ENCODE results near the gene TMPRSS4. TPM values are rescaled to one million over a fixed set of nuclear protein-coding genes. Genes with fewer than 3 reads are reported as not detected.

The TMPRSS4 gene
- total RNA-seq, 1 experiment from 2014 or later = 1.5 TPM

GRCh38 chr11:118054712-118055640 lies 21.9 kb upstream of the TMPRSS4 start:
- Histone ChIP-seq H4K20me1 (ENCODE audit: low read length) (no peaks in the 10 kb centered on the region), H3K4me1 (ENCODE audit: insufficient read depth, low read length) (no peaks in the 10 kb centered on the region), H3F3A (ENCODE audit: low read length, unreplicated experiment) (no peaks in the 10 kb centered on the region), H2AFZ (ENCODE audit: low read length) (no peak overlapping the region), H3K36me3 (ENCODE audit: low read depth, low read length) (no peaks in the 10 kb centered on the region), H3K9ac (ENCODE audit: low read length) (no peak overlapping the region), H3K27ac (ENCODE audit: low read length) (no peak overlapping the region), H3K4me2 (ENCODE audit: low read length) (no peak overlapping the region), H3K9me3 (ENCODE audit: low read length) (no peaks in the 10 kb centered on the region), H3K27me3 (ENCODE audit: low read length) (peaks cover 89% of the 10 kb centered on the region), H3K4me3 (ENCODE audit: low read length) (no peak overlapping the region), H3K9me2 (replicated peaks; ENCODE audit: low read length) (no peaks in the 10 kb centered on the region), H3K79me2 (ENCODE audit: low read length) (no peaks in the 10 kb centered on the region)
- intact Hi-C loops (cut with micrococcal nuclease) = loop anchor here (10.0 kb wide), 1 partner anchor 100 kb away; no protein-coding TSS in a partner anchor
- TF ChIP-seq EZH2 (IDR thresholded peaks at IDR 0.05; ENCODE audit: low read length, unreplicated experiment) (no peak), CTCF (conservative IDR thresholded peaks at IDR 0.05; ENCODE audit: low read depth, low read length) (no peak), EZH2phosphoT487 (IDR thresholded peaks at IDR 0.05; ENCODE audit: borderline replicate concordance, low read length) (no peak)
- ATAC-seq (no peak), DNase-seq (no peak)
- ChIA-PET POLR2A (ENCODE audit: unreplicated experiment) (no interaction called here), CTCF (no interaction called here)
- BruUV-seq (replicated peaks) = no TSS peak

- no peak for DNase-seq
- ChIA-PET CTCF (no interaction called here), POLR2A (ENCODE audit: unreplicated experiment) (no interaction called here)
- peaks cover 83% of the 10 kb centered on the region for H3K27me3 ChIP-seq (ENCODE audit: low read length)
- H3K9me2 ChIP-seq (replicated peaks; ENCODE audit: low read length) = no peaks in the 10 kb centered on the region
- ATAC-seq = no peak
- H3K79me2 ChIP-seq (ENCODE audit: low read length) = no peaks in the 10 kb centered on the region
- intact Hi-C loops (cut with micrococcal nuclease) = loop anchor here (10.0 kb wide), 1 partner anchor 101 kb away; no protein-coding TSS in a partner anchor
- no peaks in the 10 kb centered on the region for H3K4me1 ChIP-seq (ENCODE audit: insufficient read depth, low read length)
- H2AFZ ChIP-seq (ENCODE audit: low read length) = no peak overlapping the region
- H4K20me1 ChIP-seq (ENCODE audit: low read length) = no peaks in the 10 kb centered on the region
- H3K4me2 ChIP-seq (ENCODE audit: low read length) = no peak overlapping the region
- BruUV-seq (replicated peaks) = no TSS peak
- no peak overlapping the region for H3K9ac ChIP-seq (ENCODE audit: low read length)
- H3K9me3 ChIP-seq (ENCODE audit: low read length) = no peaks in the 10 kb centered on the region
- no peaks in the 10 kb centered on the region for H3K36me3 ChIP-seq (ENCODE audit: low read depth, low read length)
- no peak overlapping the region for H3K4me3 ChIP-seq (ENCODE audit: low read length)
- TF ChIP-seq EZH2 (IDR thresholded peaks at IDR 0.05; ENCODE audit: low read length, unreplicated experiment) (no peak), EZH2phosphoT487 (IDR thresholded peaks at IDR 0.05; ENCODE audit: borderline replicate concordance, low read length) (no peak)
- no peak overlapping the region for H3K27ac ChIP-seq (ENCODE audit: low read length)
- H3F3A ChIP-seq (ENCODE audit: low read length, unreplicated experiment) = no peaks in the 10 kb centered on the region
Observed at GRCh38 chr11:118055966-118056365, 20.9 kb upstream of the TMPRSS4 start.

GRCh38 chr11:118056806-118057205 lies 20.1 kb upstream of the TMPRSS4 start:
- POLR2A ChIA-PET (ENCODE audit: unreplicated experiment) = no interaction called here
- no peaks in the 10 kb centered on the region for H3K9me3 ChIP-seq (ENCODE audit: low read length)
- TF ChIP-seq EZH2phosphoT487 (IDR thresholded peaks at IDR 0.05; ENCODE audit: borderline replicate concordance, low read length) (no peak), EZH2 (IDR thresholded peaks at IDR 0.05; ENCODE audit: low read length, unreplicated experiment) (no peak), CTCF (conservative IDR thresholded peaks at IDR 0.05; ENCODE audit: low read depth, low read length) (no peak)
- CTCF ChIA-PET = no interaction called here
- H3K4me1 ChIP-seq (ENCODE audit: insufficient read depth, low read length) = no peaks in the 10 kb centered on the region
- ATAC-seq (no peak), DNase-seq (no peak)
- H3K27ac ChIP-seq (ENCODE audit: low read length) = no peak overlapping the region
- intact Hi-C loops (cut with micrococcal nuclease) = loop anchor here (10.0 kb wide), 1 partner anchor 102 kb away; no protein-coding TSS in a partner anchor
- H3F3A ChIP-seq (ENCODE audit: low read length, unreplicated experiment) = no peaks in the 10 kb centered on the region
- no TSS peak for BruUV-seq (replicated peaks)
- no peaks in the 10 kb centered on the region for H3K9me2 ChIP-seq (replicated peaks; ENCODE audit: low read length)
- H2AFZ ChIP-seq (ENCODE audit: low read length) = no peak overlapping the region
- no peak overlapping the region for H3K9ac ChIP-seq (ENCODE audit: low read length)
- H3K4me2 ChIP-seq (ENCODE audit: low read length) = no peak overlapping the region
- peaks cover 75% of the 10 kb centered on the region for H3K27me3 ChIP-seq (ENCODE audit: low read length)
- H3K36me3 ChIP-seq (ENCODE audit: low read depth, low read length) = no peaks in the 10 kb centered on the region
- no peak overlapping the region for H3K4me3 ChIP-seq (ENCODE audit: low read length)
- H3K79me2 ChIP-seq (ENCODE audit: low read length) = no peaks in the 10 kb centered on the region
- no peaks in the 10 kb centered on the region for H4K20me1 ChIP-seq (ENCODE audit: low read length)

All from PC-3 (cell line).